T-helper 17 cell (primary cell): Measurements from ENCODE around the gene ERFE. TPM values are rescaled to one million over a fixed set of nuclear protein-coding genes. Genes with fewer than 3 reads are reported as not detected.
"Not testable (repeated sequence)": the region's sequence is repeated elsewhere in the genome, so short reads cannot be mapped to it uniquely, and the experiment has no call there.

Experiments used
- ATAC-seq: fragments of 150-1000 bp; cut with Tn5 transposase; 2 replicates; pipeline ENCODE4 v1.10.0; 2021; ENCODE audit warnings: mild to moderate bottlenecking, moderate library complexity
- DNase-seq, 3 donors: peaks; one replicate each; pipeline versions ENCODE4 v3.0.0 to v3.0.0-alpha.2; 2020 to 2021
- H3K9me3 ChIP-seq: one replicate; pipeline ENCODE4 v1.7.0; 2013; ENCODE audit warnings: low read length, mild to moderate bottlenecking; ENCODE audit not compliant: control insufficient read depth, poor library complexity, severe bottlenecking
- H3K27ac Mint-ChIP-seq: one replicate; pipeline ENCODE4 v1.8.0; 2022; ENCODE audit warnings: mild to moderate bottlenecking, moderate library complexity, mixed read lengths
- H3K27me3 Mint-ChIP-seq: one replicate; pipeline ENCODE4 v1.8.0; 2022; ENCODE audit warnings: mixed read lengths
- H3K36me3 Mint-ChIP-seq: one replicate; pipeline ENCODE4 v1.8.0; 2022; ENCODE audit warnings: low read depth, mixed read lengths
- H3K4me1 Mint-ChIP-seq: one replicate; pipeline ENCODE4 v1.8.0; 2022; ENCODE audit warnings: mild to moderate bottlenecking, mixed read lengths
- H3K4me3 Mint-ChIP-seq: one replicate; pipeline ENCODE4 v1.8.0; 2022; ENCODE audit warnings: mild to moderate bottlenecking, moderate library complexity, mixed read lengths
- total RNA-seq, 4 donors: library from RNA in 2 of 4; stranded (reverse) in 2 of 4; gene quantifications; one replicate each; pipeline ENCODE4 v1.2.3 and lab custom pipeline; 2022 to 2026

ERFE gene
- total RNA-seq, 2 donors from 2014 or later = not detected

DNA sequence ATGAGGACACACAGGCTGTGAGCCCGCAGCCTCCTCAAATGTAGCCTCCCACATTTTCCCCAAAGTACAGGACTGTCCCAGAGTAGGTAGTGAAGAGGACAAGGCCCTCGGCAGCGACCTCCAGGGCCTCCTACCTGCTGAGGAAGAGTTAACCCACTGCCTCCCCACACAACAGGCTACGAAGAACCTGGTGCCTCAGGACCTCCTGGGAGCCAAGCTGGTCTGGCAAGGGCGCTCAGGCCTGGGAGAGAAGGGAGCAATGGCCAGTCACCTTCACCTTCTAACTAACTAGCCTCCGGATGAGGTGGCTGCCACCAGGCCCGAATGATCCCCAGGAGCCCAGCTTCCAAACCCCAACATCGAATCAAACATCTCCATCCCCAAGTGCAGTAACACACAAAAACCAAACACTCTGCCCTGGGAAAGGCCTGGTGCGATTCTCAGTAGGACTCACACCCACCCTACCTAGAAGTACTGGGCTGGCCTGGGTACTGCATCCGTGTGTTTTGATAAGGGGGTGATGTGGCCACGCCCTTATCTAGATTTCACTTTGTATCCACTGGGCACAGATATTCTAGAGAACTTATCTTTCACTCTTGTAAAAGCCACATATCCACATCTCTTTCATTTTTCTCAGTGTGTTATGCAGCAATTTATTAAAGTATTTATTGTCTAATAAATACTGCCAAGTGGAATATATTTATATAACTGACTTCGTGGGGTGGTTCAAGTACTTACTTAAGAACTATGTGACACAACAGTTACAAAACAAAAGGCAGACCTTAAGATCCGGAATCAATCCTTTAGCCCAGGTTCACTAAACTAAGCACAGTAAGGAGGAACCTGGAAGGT lies 9.7 kb downstream of the ERFE start:
- DNase-seq (no peak), ATAC-seq (no peak)
- H3K36me3 Mint-ChIP-seq = peaks cover 13% of the 10 kb centered on the region
- H3K4me3 Mint-ChIP-seq = peak overlapping the region; percentile 15
- H3K9me3 ChIP-seq = no peaks in the 10 kb centered on the region
- no peak overlapping the region for H3K27ac Mint-ChIP-seq
- peaks cover 10% of the 10 kb centered on the region for H3K27me3 Mint-ChIP-seq
- H3K4me1 Mint-ChIP-seq = peaks cover 10% of the 10 kb centered on the region

DNA sequence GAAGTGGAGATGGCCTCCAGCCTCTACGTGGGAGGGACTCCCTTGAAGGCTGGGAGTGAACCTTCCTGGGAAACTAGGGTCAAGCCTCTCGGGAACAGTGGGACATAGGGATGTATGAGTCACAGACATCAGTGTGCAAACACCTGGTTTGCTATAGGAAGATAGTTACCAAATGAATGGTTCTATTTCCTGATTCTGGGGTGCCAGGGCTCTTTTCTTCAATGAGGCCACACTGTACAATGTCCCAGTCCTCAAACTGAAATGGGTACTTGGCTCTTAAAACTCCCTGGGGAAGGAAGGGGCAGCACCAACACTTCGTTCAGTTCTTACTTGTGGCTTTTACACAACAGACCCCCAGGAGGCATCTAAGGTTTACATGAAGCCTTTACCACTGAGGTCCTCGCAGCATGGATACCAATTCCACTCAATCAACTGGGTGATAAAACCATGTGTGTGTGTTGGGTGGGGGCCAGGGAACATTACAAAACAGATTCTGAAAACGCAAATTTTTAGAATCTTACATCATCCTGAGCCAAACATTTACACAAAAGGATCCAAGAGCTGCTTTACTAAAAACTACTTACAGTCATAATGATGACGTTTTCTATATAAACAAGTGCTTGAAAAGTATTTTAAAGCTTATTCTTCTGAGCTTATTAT lies 10.4 kb downstream of the ERFE start:
- peaks cover 10% of the 10 kb centered on the region for H3K4me1 Mint-ChIP-seq
- peaks cover 10% of the 10 kb centered on the region for H3K27me3 Mint-ChIP-seq
- ATAC-seq (no peak), DNase-seq (no peak)
- no peaks in the 10 kb centered on the region for H3K9me3 ChIP-seq
- peaks cover 14% of the 10 kb centered on the region for H3K36me3 Mint-ChIP-seq
- no peak overlapping the region for H3K4me3 Mint-ChIP-seq
- H3K27ac Mint-ChIP-seq = no peak overlapping the region

DNA sequence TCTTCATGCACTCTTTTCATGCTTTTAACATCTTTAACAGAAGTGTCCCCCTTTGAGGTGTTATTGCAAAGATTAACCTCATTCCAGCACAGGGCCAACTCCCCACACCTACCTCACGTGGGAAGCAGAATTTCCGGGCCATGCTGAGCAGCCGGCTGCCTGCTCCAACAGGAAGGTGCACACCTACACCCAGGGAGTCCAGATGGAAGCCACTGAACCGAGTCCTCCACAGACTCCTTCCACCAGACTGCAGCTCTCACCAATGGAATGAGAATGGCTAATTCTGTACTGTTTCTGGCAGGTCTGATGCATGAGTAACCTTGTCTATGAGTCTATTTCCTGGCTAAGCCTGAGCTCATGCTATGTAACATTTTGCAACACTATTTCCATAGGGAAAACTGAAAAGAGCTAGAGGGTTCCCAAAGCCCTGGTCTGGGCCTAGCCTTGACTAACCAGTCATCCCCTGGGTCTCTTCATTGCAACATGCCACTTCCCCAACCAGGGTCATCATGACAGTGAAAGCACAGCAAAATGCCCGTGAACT lies 11.0 kb downstream of the ERFE start:
- Mint-ChIP-seq H3K36me3 (peaks cover 14% of the 10 kb centered on the region), H3K27me3 (peaks cover 6% of the 10 kb centered on the region), H3K4me1 (peaks cover 8% of the 10 kb centered on the region), H3K27ac (no peak overlapping the region), H3K4me3 (no peak overlapping the region)
- DNase-seq (no peak), ATAC-seq (no peak)
- no peaks in the 10 kb centered on the region for H3K9me3 ChIP-seq

DNA sequence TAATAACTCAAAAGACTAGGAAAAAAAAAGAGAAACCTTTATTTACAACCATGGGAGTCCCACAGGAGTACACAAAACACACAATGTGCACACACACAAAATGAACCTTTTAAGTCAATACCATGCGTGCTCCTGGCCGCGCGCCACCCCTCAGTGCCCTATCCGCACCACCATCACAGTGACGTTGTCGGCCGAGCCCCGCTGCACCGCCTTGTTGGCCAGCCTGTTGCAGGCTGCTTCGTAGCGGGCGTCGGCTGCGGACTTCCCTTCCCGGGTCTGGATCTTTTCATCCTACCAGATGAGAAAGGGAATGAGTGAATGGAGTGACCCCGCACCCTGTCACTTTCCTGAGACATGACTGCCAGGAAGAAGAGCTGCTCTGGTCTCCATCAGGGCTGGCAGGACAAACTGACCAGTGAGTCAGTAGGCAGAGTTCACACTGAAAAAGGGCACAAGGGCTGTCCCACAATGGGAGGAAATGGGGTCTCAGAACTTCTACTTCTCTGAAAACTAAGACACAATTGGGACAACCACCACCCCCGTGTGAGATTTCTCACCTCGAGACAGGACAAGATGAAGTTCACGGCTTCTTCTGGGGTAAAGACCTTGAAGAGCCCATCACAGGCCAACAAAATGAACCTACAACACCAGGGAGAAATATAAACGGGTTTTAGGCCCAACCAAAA lies 11.8 kb downstream of the ERFE start:
- H3K4me3 Mint-ChIP-seq = no peak overlapping the region
- DNase-seq (no peak), ATAC-seq (no peak)
- H3K27me3 Mint-ChIP-seq = no peaks in the 10 kb centered on the region
- H3K4me1 Mint-ChIP-seq = peaks cover 3% of the 10 kb centered on the region
- no peaks in the 10 kb centered on the region for H3K9me3 ChIP-seq
- H3K27ac Mint-ChIP-seq = no peak overlapping the region
- H3K36me3 Mint-ChIP-seq = peaks cover 14% of the 10 kb centered on the region

DNA sequence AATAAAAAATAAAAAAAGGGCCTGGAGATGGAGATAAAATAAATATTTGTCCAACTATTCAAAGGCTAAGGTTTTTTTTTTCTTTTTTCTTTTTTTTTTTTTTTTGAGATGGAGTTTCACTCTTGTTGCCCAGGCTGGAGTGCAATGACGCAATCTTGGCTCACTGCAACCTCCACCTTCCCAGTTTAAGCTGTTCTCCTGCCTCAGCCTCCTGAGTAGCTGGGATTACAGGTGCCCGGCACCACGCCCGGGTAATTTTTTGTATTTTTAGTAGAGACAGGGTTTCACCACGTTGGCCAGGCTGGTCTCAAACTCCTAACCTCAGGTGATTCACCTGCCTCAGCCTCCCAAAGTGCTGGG lies 12.3 kb downstream of the ERFE start:
- not testable (repeated sequence) for H3K27me3 Mint-ChIP-seq, ATAC-seq, H3K27ac Mint-ChIP-seq, H3K9me3 ChIP-seq, DNase-seq, H3K4me3 Mint-ChIP-seq, H3K4me1 Mint-ChIP-seq
- H3K36me3 Mint-ChIP-seq = peaks cover 14% of the 10 kb centered on the region

DNA sequence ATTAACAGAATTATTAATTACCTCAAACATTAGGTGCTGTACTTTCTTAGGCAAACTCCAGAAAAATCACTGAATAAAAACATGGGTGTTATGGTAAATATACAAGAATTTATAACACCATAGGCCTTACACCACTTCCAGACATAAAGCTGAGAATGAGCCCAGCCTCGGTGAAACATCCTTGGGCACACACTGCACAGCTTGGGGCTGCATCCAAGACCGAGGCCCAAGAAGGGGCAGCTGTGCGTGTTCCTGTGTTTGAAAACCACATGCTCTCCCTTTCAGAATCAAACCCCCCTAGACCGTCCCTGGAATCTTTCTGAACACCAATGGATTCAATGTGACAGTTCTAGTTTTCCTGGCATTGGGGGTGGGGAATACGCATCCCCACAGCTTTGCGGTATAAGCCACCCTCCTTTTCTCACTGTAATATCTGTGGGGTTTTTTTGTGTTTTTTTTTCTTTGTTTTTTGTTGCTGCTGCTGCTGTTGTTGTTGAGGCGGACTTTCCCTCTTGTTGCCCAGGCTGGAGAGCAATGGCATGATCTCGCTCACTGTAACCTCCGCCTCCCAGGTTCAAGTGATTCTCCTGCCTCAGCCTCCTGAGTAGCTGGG lies 12.9 kb downstream of the ERFE start:
- DNase-seq (no peak), ATAC-seq (no peak)
- Mint-ChIP-seq H3K36me3 (peaks cover 18% of the 10 kb centered on the region), H3K4me3 (no peak overlapping the region), H3K27me3 (no peaks in the 10 kb centered on the region), H3K4me1 (peaks cover 6% of the 10 kb centered on the region), H3K27ac (peak overlapping the region; percentile 91)
- no peaks in the 10 kb centered on the region for H3K9me3 ChIP-seq

DNA sequence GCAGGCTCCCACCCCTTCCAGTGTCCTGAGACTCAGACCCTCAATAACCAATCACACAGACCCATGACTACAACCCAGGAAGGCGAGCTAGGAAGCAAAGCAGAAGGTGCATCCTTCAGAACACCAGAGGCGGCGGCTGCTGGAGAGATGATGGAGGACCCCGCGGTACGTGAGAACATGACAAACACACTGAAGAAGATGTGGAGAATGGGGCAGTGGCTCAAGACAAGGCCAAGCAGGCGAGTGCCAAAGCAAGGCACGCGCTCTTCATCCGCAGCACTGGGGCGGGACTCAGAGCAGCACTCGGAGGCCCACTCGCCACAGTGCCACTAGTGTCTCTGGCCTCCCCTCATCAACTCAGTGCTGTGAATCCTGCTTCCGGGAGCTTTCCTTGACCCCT lies 13.7 kb downstream of the ERFE start:
- DNase-seq (no peak), ATAC-seq (no peak)
- no peaks in the 10 kb centered on the region for H3K9me3 ChIP-seq
- Mint-ChIP-seq H3K36me3 (peaks cover 21% of the 10 kb centered on the region), H3K27me3 (no peaks in the 10 kb centered on the region), H3K27ac (peak overlapping the region; percentile 91), H3K4me1 (peaks cover 6% of the 10 kb centered on the region), H3K4me3 (peak overlapping the region; percentile 56)

DNA sequence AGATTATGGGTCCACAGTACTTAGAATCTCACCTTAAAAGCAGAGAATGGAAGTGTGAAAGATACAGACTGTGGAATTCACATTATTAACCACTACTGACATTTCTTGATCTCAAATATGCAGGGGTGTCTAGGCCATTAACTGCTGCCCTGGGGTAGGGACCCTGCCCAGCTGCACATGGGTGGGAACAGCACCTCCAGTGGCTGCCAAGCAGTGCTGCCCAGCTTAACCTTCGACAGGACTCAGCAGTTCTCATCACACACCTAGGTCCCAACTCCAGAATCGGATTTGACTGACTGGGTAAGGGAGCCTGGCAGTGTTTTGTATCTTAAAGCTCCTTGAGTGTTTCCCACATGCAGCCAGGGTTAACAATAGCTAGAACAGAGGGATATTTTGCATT lies 14.9 kb downstream of the ERFE start:
- peaks cover 23% of the 10 kb centered on the region for H3K36me3 Mint-ChIP-seq
- ATAC-seq (no peak), DNase-seq (no peak)
- peak overlapping the region; percentile 64 for H3K4me3 Mint-ChIP-seq
- no peaks in the 10 kb centered on the region for H3K9me3 ChIP-seq
- peak overlapping the region; percentile 91 for H3K27ac Mint-ChIP-seq
- H3K27me3 Mint-ChIP-seq = no peaks in the 10 kb centered on the region
- peaks cover 6% of the 10 kb centered on the region for H3K4me1 Mint-ChIP-seq

DNA sequence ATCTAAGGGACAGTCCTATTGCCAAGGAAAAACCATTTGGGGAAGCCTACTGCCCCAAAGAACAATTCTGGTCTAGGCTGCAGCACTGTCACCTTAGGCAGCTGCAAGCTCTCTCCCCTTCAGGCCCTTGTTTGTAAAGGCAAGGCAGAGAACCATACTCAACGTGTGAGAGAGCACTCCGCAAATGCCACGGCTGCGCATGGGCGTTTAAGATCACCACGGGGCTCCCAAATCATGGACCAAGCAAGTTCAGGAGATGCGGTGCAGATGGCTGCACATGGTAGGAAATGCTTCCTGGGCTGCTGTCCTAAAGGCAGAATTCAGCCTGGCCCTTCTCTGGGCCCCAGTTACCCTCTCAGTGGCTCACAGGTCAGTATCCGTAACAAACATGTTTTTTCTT lies 15.5 kb downstream of the ERFE start:
- H3K9me3 ChIP-seq = no peaks in the 10 kb centered on the region
- DNase-seq (no peak), ATAC-seq (no peak)
- peaks cover 6% of the 10 kb centered on the region for H3K4me1 Mint-ChIP-seq
- H3K36me3 Mint-ChIP-seq = peaks cover 28% of the 10 kb centered on the region
- H3K4me3 Mint-ChIP-seq = no peak overlapping the region
- H3K27me3 Mint-ChIP-seq = no peaks in the 10 kb centered on the region
- H3K27ac Mint-ChIP-seq = no peak overlapping the region

DNA sequence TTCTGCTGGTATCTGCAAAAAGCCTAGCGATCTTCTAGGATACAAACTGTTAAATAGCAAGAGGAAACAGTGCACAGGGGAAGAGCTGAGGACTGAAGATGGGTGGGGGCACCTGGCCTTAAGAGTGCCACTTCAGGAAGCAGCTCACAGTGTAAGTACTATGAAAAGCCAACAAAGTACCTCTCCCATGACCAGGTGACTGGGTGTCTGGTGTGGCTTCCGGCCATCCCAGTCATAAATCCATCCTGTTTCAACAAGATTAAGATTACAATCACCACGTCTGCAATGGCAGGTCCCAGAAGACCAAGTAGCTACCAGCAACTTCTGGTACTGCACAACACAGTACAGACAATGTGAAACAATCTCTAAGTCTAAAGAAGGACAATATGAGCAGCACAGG lies 15.9 kb downstream of the ERFE start:
- H3K9me3 ChIP-seq = no peaks in the 10 kb centered on the region
- DNase-seq (no peak), ATAC-seq (no peak)
- Mint-ChIP-seq H3K27ac (no peak overlapping the region), H3K27me3 (no peaks in the 10 kb centered on the region), H3K4me1 (peaks cover 6% of the 10 kb centered on the region), H3K4me3 (no peak overlapping the region), H3K36me3 (peaks cover 28% of the 10 kb centered on the region)

DNA sequence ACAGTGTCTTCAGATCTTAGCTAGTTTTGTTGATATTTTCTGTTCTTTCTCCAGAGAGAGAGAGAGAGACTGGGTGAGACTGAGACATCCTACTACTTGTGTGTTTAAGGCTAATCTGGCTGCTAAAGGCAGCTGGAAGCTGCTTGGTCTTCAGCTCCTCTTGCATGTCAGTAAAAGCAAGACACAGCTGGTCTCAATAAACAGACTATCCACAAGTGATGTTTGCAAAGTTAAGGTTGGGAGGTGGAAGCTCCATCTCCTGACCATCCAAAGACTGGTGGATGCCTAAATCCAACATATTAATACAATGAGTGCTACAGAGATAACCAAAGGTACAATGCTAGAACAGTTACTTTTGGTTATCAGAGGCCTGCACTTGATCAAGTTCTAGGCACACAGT lies 17.8 kb downstream of the ERFE start:
- peak overlapping the region; percentile 36 for H3K4me3 Mint-ChIP-seq
- no peaks in the 10 kb centered on the region for H3K27me3 Mint-ChIP-seq
- H3K27ac Mint-ChIP-seq = peak overlapping the region; percentile 62
- H3K36me3 Mint-ChIP-seq = peaks cover 23% of the 10 kb centered on the region
- peaks cover 6% of the 10 kb centered on the region for H3K4me1 Mint-ChIP-seq
- ATAC-seq (no peak), DNase-seq (no peak)
- H3K9me3 ChIP-seq = no peaks in the 10 kb centered on the region

DNA sequence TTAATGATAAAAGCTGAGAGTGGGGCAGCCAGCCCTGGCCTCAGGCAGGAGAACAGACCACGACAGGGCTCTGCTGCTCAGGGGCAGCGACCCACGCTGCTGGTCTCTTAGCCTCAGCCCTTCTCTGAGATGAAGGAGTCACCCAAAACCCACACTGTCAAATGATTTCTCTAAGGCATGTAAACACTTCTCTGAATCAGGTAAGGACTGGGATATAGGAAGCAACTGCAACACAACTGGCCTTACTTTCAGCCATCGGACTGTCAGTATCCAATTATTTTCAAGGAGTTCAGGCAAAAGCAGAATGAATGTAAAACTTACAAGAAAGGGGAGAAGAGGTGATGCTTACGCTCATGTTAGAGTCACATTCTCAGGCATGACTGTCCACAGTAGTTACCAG lies 21.8 kb downstream of the ERFE start:
- H3K4me3 Mint-ChIP-seq = no peak overlapping the region
- DNase-seq (no peak), ATAC-seq (no peak)
- H3K9me3 ChIP-seq = no peaks in the 10 kb centered on the region
- peaks cover 6% of the 10 kb centered on the region for H3K4me1 Mint-ChIP-seq
- H3K27me3 Mint-ChIP-seq = no peaks in the 10 kb centered on the region
- H3K36me3 Mint-ChIP-seq = peaks cover 21% of the 10 kb centered on the region
- no peak overlapping the region for H3K27ac Mint-ChIP-seq

DNA sequence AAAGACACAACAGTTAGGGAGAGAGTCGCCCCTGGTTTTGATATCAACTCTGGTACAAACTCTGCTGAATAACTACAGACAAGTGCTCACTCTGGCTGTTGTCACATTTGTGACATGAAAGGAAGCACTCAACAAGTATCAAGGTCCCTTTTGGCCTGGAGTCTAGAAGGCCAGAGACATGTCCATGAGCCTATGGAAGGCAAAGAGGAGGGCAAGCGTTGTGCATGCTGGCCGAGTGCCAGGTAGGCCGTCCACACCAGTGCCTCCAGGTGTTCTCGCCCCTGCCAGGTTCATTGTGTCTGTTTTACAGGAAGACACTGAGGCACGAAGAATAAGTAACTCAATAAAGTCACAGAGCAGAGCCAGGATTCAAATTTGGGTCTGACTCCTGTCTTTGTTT lies 23.6 kb downstream of the ERFE start:
- no peak overlapping the region for H3K4me3 Mint-ChIP-seq

More for the DNA sequence above, 23.6 kb downstream of the ERFE start:
- Mint-ChIP-seq H3K36me3 (peaks cover 15% of the 10 kb centered on the region), H3K27ac (peak overlapping the region; percentile 32), H3K4me1 (peaks cover 3% of the 10 kb centered on the region), H3K27me3 (no peaks in the 10 kb centered on the region)
- no peaks in the 10 kb centered on the region for H3K9me3 ChIP-seq
- ATAC-seq (no peak), DNase-seq (no peak)
